Lung (tissue), 12 donors: ENCODE data around the gene IER3. TPM values are rescaled to one million over a fixed set of nuclear protein-coding genes. Genes with fewer than 3 reads are reported as not detected.
A peak's percentile ranks its signal among the peaks of the same experiment; 100 is the strongest.

ENCODE experiments used
- ATAC-seq: fragments of 200-7000 bp; cut with Tn5 transposase; one replicate; pipeline ENCODE4 v1.9.1; 2020; ENCODE audit warnings: moderate number of reproducible peaks; ENCODE audit not compliant: insufficient read depth, low FRiP score
- DNase-seq, 3 donors: peaks; one replicate each; pipeline ENCODE4 v3.0.0-alpha.2; 2013 to 2017
- H3K27ac ChIP-seq, 2 donors: one replicate each; pipeline ENCODE4 v1.5.1; 2013; ENCODE audit warnings: mild to moderate bottlenecking in 2 of 2, moderate library complexity in 2 of 2, control low read depth in 1 of 2, inconsistent platforms in 1 of 2, low read depth in 1 of 2, low read length in 1 of 2
- H3K27me3 ChIP-seq, 3 donors: one replicate each; pipeline ENCODE4 v1.5.1; 2013; ENCODE audit warnings: low read length in 2 of 3; ENCODE audit not compliant: control insufficient read depth in 3 of 3, insufficient read depth in 3 of 3
- H3K36me3 ChIP-seq, 4 donors: one replicate each; pipeline ENCODE4 v1.5.1; 2013; ENCODE audit warnings: low read length in 4 of 4, mild to moderate bottlenecking in 1 of 4, moderate library complexity in 1 of 4; ENCODE audit not compliant: control insufficient read depth in 4 of 4, insufficient read depth in 4 of 4
- H3K4me1 ChIP-seq, 5 donors: one replicate each; pipeline ENCODE4 v1.5.1; 2013; ENCODE audit warnings: low read length in 5 of 5, mild to moderate bottlenecking in 2 of 5, moderate library complexity in 1 of 5; ENCODE audit not compliant: control insufficient read depth in 5 of 5, insufficient read depth in 5 of 5
- H3K4me3 ChIP-seq: one replicate; pipeline ENCODE4 v1.5.1; 2013; ENCODE audit warnings: mild to moderate bottlenecking, control low read depth, moderate library complexity
- H3K9ac ChIP-seq, 2 donors: one replicate each; pipeline ENCODE4 v1.5.1; 2013; ENCODE audit warnings: low read length in 2 of 2, control low read depth in 1 of 2; ENCODE audit not compliant: insufficient read depth in 1 of 2
- H3K9me3 ChIP-seq, 4 donors: one replicate each; pipeline ENCODE4 v1.5.1; 2013; ENCODE audit warnings: low read length in 3 of 4, mild to moderate bottlenecking in 1 of 4, moderate library complexity in 1 of 4; ENCODE audit not compliant: control insufficient read depth in 4 of 4, insufficient read depth in 3 of 4
- WGBS, 2 donors: extraction: QIAGEN DNeasy Blood & Tissue Kit; methylation state at CpG; one replicate each; pipeline ENCODE4 v1.1.7; 2013; 5-methylcytosine and 5-hydroxymethylcytosine counted together
- polyA plus RNA-seq, 2 donors: library from polyadenylated mRNA; stranded (reverse); fragments of 200-250 nt; gene quantifications; one replicate each; pipeline ENCODE4 v1.2.1, GENCODE V29; 2013
- total RNA-seq, 2 donors: library from RNA; depleted of rRNA in 1 of 2; stranded (reverse); fragments of >200 nt in 1 of 2; gene quantifications; one replicate each; pipeline ENCODE4 v1.2.1, GENCODE V29; 2014 to 2021
- TF ChIP-seq, protein P1 (sequence below): IDR thresholded peaks from 2 replicates; pipeline ENCODE4 v1.5.1; 2012; ENCODE audit warnings: mild to moderate bottlenecking; ENCODE audit errors: control extremely low read depth, extremely low read depth
- donor health status: control.
- donor health status: control.
- donor health status: Bipolar disorder and iron deficiency.
- donor health status: healthy.
- donor health status: DM: yes; HTN: yes; CAD: no.

IER3 gene
- total and polyA plus RNA-seq, 4 donors = 16.7 to 302 (median 67.6) TPM

DNA sequence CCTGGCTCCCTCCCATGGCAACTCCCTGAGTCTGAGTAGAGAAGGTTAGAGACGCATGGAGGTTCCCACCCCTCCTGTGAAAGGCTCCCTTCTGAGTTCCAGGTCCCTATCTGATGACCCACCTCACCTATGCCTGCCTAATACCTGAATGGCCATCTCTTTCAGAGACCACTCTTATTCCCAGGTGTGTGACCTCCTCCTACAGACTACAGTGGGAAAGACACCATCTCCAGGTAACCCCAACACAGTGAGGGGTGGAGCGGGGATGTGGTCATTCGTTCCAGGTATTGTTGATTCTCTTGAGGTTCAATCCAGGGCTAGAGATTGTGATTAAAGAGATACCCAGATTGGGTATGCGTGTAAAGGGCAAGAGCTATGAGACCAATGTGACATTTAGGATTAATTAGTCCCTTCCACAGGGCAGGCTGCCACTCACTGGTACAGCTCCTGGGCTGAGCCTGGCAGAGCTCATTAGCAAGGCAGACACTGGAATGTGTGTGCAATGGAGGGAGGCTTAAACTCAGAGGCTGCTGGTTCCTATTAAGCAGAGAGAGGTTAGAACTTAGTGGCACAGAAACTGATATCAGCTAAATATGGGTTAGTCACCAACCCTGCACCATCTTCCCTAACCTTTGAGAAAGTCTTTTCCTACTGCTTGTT is 46.5 kb upstream of the IER3 start:
- peaks cover 0 to 4% (median 0%) of the 10 kb centered on the region in 5 donors for H3K4me1 ChIP-seq
- H3K9me3 ChIP-seq = no peaks in the 10 kb centered on the region
- H3K36me3 ChIP-seq = no peaks in the 10 kb centered on the region
- no peak for DNase-seq
- no peak overlapping the region for H3K9ac ChIP-seq
- H3K27me3 ChIP-seq = no peaks in the 10 kb centered on the region
- H3K27ac ChIP-seq = no peak overlapping the region
- WGBS, 2 donors = 74 to 97% methylated on average over 4 of the region's 4 CpGs
- TF ChIP-seq, protein P1, sequence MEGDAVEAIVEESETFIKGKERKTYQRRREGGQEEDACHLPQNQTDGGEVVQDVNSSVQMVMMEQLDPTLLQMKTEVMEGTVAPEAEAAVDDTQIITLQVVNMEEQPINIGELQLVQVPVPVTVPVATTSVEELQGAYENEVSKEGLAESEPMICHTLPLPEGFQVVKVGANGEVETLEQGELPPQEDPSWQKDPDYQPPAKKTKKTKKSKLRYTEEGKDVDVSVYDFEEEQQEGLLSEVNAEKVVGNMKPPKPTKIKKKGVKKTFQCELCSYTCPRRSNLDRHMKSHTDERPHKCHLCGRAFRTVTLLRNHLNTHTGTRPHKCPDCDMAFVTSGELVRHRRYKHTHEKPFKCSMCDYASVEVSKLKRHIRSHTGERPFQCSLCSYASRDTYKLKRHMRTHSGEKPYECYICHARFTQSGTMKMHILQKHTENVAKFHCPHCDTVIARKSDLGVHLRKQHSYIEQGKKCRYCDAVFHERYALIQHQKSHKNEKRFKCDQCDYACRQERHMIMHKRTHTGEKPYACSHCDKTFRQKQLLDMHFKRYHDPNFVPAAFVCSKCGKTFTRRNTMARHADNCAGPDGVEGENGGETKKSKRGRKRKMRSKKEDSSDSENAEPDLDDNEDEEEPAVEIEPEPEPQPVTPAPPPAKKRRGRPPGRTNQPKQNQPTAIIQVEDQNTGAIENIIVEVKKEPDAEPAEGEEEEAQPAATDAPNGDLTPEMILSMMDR = no peak
- no peak for ATAC-seq
- no peak overlapping the region for H3K4me3 ChIP-seq

DNA sequence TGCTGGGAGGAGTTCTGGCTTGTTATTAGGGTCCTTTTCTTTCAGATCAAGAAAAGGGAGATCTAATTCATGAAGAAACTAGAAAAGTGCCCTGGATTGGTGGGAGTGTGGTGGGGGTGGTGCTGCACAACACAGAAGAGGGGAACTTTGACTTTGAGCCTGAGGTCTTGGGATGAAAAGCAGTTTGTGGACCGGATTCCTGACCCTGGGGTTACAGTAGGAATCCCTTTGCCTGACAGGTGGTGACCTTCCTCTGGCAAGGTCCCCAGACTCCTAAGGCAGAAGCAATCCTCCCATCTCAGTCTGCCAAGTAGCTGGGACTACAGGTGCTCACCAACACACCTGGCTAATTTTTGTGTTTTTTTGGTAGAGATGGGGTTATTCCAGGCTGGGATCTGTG is 45.3 kb upstream of the IER3 start:
- Histone ChIP-seq H3K4me3 (no peak overlapping the region), H3K9ac (no peak overlapping the region), H3K9me3 (no peaks in the 10 kb centered on the region), H3K36me3 (no peaks in the 10 kb centered on the region), H3K27me3 (no peaks in the 10 kb centered on the region), H3K27ac (no peak overlapping the region), H3K4me1 (peaks cover 0 to 4% (median 0%) of the 10 kb centered on the region in 5 donors)
- DNase-seq (no peak), ATAC-seq (no peak)
- TF ChIP-seq, protein P1 = no peak
- 44 to 80% methylated on average over 1 of the region's 1 CpG for WGBS, 2 donors

DNA sequence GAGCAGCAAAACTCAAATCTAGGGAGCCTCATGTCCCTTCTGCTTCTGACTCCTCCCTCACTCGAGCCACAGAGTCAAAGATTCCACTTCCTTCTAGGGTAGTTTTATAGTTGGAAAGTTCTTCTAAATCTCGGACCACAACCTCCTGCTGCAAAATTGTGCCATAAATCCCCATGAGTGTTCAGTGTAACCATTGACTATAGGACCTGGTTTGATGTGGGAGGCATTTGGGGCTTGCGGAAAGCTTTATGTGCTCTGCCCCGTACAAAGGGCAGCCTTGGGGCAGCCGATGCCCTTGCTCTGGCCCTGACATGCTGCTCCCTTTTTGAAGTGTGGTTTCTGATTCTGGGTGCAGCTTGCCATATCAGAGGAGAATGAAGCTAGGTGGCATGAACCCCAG is 43.6 kb upstream of the IER3 start:
- Histone ChIP-seq H3K4me3 (no peak overlapping the region), H3K27ac (no peak overlapping the region), H3K9ac (no peak overlapping the region), H3K27me3 (no peaks in the 10 kb centered on the region), H3K4me1 (no peaks in the 10 kb centered on the region), H3K36me3 (no peaks in the 10 kb centered on the region), H3K9me3 (no peaks in the 10 kb centered on the region)
- no peak for DNase-seq
- TF ChIP-seq, protein P1 = no peak
- WGBS, 2 donors = 53 to 55% methylated on average over 5 of the region's 5 CpGs
- peak; percentile 54 for ATAC-seq
